Measurements from ENCODE around the gene ZNF831. TPM values are rescaled to one million over a fixed set of nuclear protein-coding genes. Genes with fewer than 3 reads are reported as not detected.

The ZNF831 gene
- total RNA-seq, 6 experiments from 2014 or later, result 0.04 to 0.25 (median 0.07) TPM

DNA sequence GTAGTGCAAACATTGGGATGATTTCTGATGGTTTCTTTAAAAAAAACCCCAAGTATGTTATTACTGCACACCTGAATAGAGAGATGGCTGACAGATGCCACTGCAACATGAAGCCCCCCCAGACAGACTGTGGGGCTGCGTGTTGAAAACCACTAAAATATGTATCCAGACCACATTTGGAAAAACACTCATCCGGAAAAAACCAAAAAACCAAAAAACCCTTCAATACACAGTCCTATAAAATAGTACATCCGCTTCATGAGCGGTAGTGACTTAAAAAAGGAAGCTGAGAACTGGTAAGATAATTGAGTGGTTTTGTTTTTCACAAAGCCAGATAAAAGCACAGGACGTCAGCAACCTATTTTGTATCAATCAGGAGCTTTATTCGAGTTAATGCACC lies 89.7 kb downstream of the ZNF831 start:
- 28% methylated on average over 6 of the region's 6 CpGs for WGBS (ENCODE audit: insufficient coverage, low coverage, low lambda C conversion rate, missing lambda C conversion rate)

DNA sequence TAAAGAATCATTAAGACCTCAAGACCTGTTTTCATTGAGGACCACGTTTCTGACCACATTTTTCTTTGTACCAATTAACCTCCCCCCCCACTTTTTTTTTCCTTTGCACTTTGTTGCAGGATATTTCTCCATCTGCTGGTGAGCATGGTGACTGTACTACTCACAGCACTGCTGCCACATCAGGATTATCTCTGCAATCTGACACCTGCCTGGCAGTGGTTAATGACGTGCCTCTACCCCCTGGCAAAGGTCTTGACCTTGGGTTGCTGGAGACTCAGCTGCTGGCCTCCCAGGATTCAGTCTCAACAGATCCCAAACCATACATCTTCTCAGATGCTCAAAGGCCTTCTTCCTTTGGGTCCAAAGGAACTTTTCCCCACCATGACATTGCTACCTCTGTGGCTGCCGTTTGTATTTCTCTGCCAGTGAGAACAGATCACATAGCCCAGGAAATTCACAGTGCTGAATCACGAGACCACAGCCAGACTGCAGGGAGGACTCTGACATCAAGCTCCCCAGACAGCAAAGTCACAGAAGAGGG lies 90.2 kb downstream of the ZNF831 start:
- ATAC-seq (no peak), DNase-seq (no peak)
- Histone ChIP-seq H3K9me3 (no peaks in the 10 kb centered on the region), H3K27me3 (peaks cover 0 to 9% of the 10 kb centered on the region in 2 donors), H3K4me1 (no peaks in the 10 kb centered on the region), H3K27ac (no peak overlapping the region), H3K4me3 (no peak overlapping the region), H3K36me3 (no peaks in the 10 kb centered on the region)
- intact Hi-C loops (cut with DNase I), result no loop called here
- TF ChIP-seq, protein P1, sequence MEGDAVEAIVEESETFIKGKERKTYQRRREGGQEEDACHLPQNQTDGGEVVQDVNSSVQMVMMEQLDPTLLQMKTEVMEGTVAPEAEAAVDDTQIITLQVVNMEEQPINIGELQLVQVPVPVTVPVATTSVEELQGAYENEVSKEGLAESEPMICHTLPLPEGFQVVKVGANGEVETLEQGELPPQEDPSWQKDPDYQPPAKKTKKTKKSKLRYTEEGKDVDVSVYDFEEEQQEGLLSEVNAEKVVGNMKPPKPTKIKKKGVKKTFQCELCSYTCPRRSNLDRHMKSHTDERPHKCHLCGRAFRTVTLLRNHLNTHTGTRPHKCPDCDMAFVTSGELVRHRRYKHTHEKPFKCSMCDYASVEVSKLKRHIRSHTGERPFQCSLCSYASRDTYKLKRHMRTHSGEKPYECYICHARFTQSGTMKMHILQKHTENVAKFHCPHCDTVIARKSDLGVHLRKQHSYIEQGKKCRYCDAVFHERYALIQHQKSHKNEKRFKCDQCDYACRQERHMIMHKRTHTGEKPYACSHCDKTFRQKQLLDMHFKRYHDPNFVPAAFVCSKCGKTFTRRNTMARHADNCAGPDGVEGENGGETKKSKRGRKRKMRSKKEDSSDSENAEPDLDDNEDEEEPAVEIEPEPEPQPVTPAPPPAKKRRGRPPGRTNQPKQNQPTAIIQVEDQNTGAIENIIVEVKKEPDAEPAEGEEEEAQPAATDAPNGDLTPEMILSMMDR (IDR thresholded peaks at IDR 0.05), result no peak
- TF ChIP-seq POLR2A (IDR thresholded peaks at IDR 0.05), result no peak
- 4% methylated on average over 4 of the region's 4 CpGs for WGBS (ENCODE audit: insufficient coverage, low coverage, low lambda C conversion rate, missing lambda C conversion rate)

More for the DNA sequence above, 89.7 kb downstream of the ZNF831 start:
- TF ChIP-seq, protein P1 (IDR thresholded peaks at IDR 0.05), result no peak
- TF ChIP-seq POLR2A (IDR thresholded peaks at IDR 0.05), result no peak
- DNase-seq (no peak), ATAC-seq (no peak)
- Histone ChIP-seq H3K4me3 (no peak overlapping the region), H3K36me3 (no peaks in the 10 kb centered on the region), H3K27ac (no peak overlapping the region), H3K9me3 (no peaks in the 10 kb centered on the region), H3K4me1 (no peaks in the 10 kb centered on the region), H3K27me3 (peaks cover 0 to 9% of the 10 kb centered on the region in 2 donors)
- intact Hi-C loops (cut with DNase I), result no loop called here

DNA sequence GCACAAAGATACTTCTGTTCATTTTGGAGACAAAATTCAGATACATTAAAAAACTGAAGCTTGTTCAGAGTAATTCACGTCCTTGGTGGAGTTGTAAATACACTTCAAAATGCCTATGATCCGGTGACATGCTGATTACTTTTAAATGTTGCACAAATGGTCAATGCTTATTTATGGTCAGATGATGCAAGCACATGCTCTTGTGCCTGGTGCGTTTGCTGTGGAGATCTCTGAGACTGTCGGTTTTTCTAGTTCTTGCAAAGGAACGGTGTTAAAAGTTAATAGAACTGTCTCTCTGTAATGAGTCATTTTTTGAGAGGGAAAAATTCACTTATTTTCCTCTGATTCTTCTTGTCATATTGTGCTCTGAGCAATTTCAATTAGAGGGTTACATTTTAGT lies 91.6 kb downstream of the ZNF831 start:
- intact Hi-C loops (cut with DNase I), result no loop called here
- H3K36me3 ChIP-seq, result no peaks in the 10 kb centered on the region
- H3K27ac ChIP-seq, result no peak overlapping the region
- TF ChIP-seq POLR2A (IDR thresholded peaks at IDR 0.05), result no peak
- TF ChIP-seq, protein P1 (IDR thresholded peaks at IDR 0.05), result no peak
- H3K27me3 ChIP-seq, result peaks cover 0 to 6% of the 10 kb centered on the region in 2 donors
- H3K9me3 ChIP-seq, result no peaks in the 10 kb centered on the region
- ATAC-seq (no peak), DNase-seq (no peak)
- no peaks in the 10 kb centered on the region for H3K4me1 ChIP-seq
- 73% methylated on average over 5 of the region's 5 CpGs for WGBS (ENCODE audit: insufficient coverage, low coverage, low lambda C conversion rate, missing lambda C conversion rate)
- no peak overlapping the region for H3K4me3 ChIP-seq

DNA sequence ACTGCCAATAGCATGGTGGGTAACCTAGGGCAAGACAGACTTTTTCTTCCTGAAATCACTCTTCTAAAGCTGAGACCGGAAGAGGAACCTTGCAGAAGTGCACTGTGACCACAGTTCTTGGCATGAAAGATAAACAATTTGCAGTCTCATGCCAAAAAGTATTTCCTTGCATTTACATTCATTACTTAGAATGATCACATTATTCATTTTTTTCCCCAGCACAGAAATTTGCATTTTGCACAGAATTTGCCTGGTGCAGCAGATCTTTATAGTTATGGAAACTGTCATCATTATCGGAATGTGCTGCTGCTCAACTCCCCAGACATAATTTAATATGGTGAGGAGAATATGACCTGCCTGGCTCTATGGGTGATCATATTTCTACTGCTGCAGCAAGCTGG lies 94.6 kb downstream of the ZNF831 start:
- Histone ChIP-seq H3K27ac (no peak overlapping the region), H3K9me3 (no peaks in the 10 kb centered on the region), H3K27me3 (no peaks in the 10 kb centered on the region), H3K36me3 (no peaks in the 10 kb centered on the region), H3K4me3 (no peak overlapping the region), H3K4me1 (no peaks in the 10 kb centered on the region)
- DNase-seq, result no peak
- ATAC-seq, result no peak
- WGBS (ENCODE audit: insufficient coverage, low coverage, low lambda C conversion rate, missing lambda C conversion rate), result 25% methylated on average over 2 of the region's 2 CpGs
- intact Hi-C loops (cut with DNase I), result no loop called here
- TF ChIP-seq, protein P1 (IDR thresholded peaks at IDR 0.05), result no peak
- TF ChIP-seq POLR2A (IDR thresholded peaks at IDR 0.05), result no peak

DNA sequence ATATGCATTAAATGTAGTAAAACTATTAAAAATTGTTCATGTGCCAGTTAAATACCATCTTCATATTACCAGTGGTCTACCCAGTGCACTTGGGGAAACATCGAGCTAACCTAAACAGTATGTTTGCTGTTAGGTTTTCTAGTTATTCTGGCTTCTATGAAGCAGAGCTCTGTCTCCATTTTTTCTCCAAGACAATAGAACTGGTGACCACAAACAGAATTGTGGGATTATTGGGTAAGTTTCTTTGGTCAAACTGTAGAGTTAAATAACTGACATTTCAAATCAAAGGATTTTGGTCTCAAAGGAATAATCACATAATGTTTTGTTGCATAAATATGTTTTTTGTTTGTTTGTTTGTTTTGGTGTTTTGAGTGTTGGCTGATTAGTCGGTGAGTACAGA lies 96.3 kb downstream of the ZNF831 start:
- no peak overlapping the region for H3K4me3 ChIP-seq
- TF ChIP-seq POLR2A (IDR thresholded peaks at IDR 0.05), result no peak
- TF ChIP-seq, protein P1 (IDR thresholded peaks at IDR 0.05), result no peak
- no peaks in the 10 kb centered on the region for H3K27me3 ChIP-seq
- H3K36me3 ChIP-seq, result no peaks in the 10 kb centered on the region
- H3K9me3 ChIP-seq, result no peaks in the 10 kb centered on the region
- ATAC-seq, result no peak
- intact Hi-C loops (cut with DNase I), result no loop called here
- no peak overlapping the region for H3K27ac ChIP-seq
- H3K4me1 ChIP-seq, result no peaks in the 10 kb centered on the region
- WGBS (ENCODE audit: insufficient coverage, low coverage, low lambda C conversion rate, missing lambda C conversion rate), result 65% methylated on average over 2 of the region's 2 CpGs
- no peak for DNase-seq
